ENCODE data around the gene OPN5. TPM values are rescaled to one million over a fixed set of nuclear protein-coding genes. Genes with fewer than 3 reads are reported as not detected.

OPN5 gene
- total RNA-seq, 1 donor from 2014 or later: not detected

DNA sequence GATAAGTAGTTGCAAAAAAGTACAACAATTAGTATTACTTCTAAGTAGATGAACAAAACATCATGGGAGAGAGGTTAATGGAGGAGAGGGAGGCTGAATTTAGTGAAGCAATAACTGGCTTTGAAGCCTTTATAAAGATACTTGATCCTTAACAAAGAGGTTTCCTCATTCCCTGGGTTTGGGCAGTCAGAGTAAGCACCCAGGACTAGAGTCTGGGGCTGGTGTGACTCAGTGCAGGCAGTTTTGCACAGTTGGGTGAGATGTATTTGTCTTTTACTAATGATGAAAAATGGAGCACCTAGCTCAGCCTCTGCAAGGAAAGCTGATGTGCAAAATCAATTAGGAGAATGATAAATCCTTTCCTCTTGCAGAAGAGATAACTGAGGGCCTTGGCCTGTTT lies 11.8 kb upstream of the OPN5 start:
- intact Hi-C loops (cut with DNase I): loop anchor here (10.0 kb wide), 1 partner anchor 145 kb away; no protein-coding TSS in a partner anchor
- no peak overlapping the region for H3K27ac ChIP-seq
- no peaks in the 10 kb centered on the region for H3K36me3 ChIP-seq

DNA sequence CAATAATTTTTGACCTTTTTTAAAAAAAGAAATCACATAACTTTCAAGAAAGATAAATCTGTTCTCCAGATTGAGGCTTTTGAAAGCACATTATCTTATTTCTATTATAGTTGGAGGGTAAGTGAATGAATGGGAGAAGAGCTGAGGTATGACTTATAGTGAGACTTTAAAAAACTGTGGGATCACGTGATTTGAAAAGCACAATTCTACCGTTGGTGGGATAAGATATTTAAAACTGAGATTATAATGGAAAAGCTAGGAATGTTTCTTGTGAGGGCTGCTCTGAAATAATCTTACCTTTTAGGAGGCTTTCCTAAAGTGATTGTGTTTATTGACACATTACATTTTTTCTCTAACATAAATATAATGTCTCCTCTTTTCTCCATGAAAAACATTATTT lies 9.5 kb upstream of the OPN5 start:
- TF ChIP-seq POLR2A (IDR thresholded peaks at IDR 0.05) (no peak), CTCF (IDR thresholded peaks at IDR 0.05) (no peak), POLR2AphosphoS5 (IDR thresholded peaks at IDR 0.05; ENCODE audit: insufficient read depth in 1 of 2, low read depth in 1 of 2) (no peak)
- Histone ChIP-seq H3K36me3 (no peaks in the 10 kb centered on the region), H3K27me3 (no peaks in the 10 kb centered on the region), H3K9me3 (no peaks in the 10 kb centered on the region), H3K4me3 (no peak overlapping the region), H3K4me1 (no peaks in the 10 kb centered on the region), H3K27ac (no peak overlapping the region)
- no peak for DNase-seq (ENCODE audit: extremely low spot score in 2 of 2)
- intact Hi-C loops (cut with DNase I): loop anchor here (10.0 kb wide), 1 partner anchor 148 kb away; no protein-coding TSS in a partner anchor

More for the DNA sequence above, 11.8 kb upstream of the OPN5 start:
- no peak overlapping the region for H3K4me3 ChIP-seq
- H3K27me3 ChIP-seq: no peaks in the 10 kb centered on the region
- DNase-seq (ENCODE audit: extremely low spot score in 2 of 2): no peak
- no peaks in the 10 kb centered on the region for H3K9me3 ChIP-seq
- TF ChIP-seq CTCF (IDR thresholded peaks at IDR 0.05) (no peak), POLR2AphosphoS5 (IDR thresholded peaks at IDR 0.05; ENCODE audit: insufficient read depth in 1 of 2, low read depth in 1 of 2) (no peak), POLR2A (IDR thresholded peaks at IDR 0.05) (no peak)
- no peaks in the 10 kb centered on the region for H3K4me1 ChIP-seq

GRCh38 chr6:47773005-47773404 lies 8.8 kb upstream of the OPN5 start:
- TF ChIP-seq CTCF (IDR thresholded peaks at IDR 0.05): no peak
- no peak for TF ChIP-seq POLR2A (IDR thresholded peaks at IDR 0.05)
- no peak for TF ChIP-seq POLR2AphosphoS5 (IDR thresholded peaks at IDR 0.05; ENCODE audit: insufficient read depth in 1 of 2, low read depth in 1 of 2)
- Histone ChIP-seq H3K4me3 (no peak overlapping the region), H3K36me3 (no peaks in the 10 kb centered on the region), H3K4me1 (no peaks in the 10 kb centered on the region), H3K27me3 (no peaks in the 10 kb centered on the region), H3K9me3 (no peaks in the 10 kb centered on the region), H3K27ac (no peak overlapping the region)
- no peak for DNase-seq (ENCODE audit: extremely low spot score in 2 of 2)
- intact Hi-C loops (cut with DNase I): loop anchor here (10.0 kb wide), 1 partner anchor 148 kb away; no protein-coding TSS in a partner anchor

DNA sequence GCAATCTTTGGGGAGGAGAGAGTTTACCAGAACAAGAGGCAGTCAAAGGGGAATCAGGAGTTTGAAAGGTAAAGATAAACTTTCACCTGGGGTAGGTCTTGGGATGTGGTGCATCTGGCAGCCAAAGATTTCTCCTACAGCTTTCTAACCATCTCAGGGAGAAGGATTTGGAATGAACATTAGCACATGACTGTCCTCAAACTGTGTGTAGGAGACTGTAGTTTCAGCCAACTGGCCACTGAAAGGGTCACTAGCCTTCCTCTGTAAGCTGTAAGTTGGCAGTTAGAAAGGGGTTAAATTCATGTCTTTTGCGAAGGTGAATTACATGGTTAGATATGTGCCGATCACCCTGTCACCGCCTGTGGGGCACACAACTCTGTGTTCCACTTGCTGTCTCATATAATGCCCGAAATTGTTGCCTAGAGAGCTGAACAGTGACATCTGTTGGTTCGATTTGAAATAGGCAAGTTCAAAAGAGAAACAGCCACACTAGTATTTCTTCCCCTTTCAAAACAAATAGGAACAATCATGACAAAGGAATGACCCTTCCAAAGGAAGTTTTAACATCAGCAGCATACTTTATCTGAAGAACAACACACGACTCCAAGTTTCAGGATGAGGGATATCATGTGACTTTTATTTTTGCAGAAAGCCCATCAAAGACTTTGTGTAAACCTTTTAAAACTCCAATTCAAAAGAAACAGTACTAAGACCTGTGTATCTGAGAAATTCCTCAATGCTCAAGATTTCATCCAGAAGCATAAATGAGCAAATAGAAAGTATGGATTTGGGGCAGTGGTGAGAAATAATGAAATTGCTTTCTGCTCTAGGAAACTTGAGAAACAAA lies 1.1 kb upstream of the OPN5 start:
- DNase-seq (ENCODE audit: extremely low spot score in 2 of 2): no peak
- peak in 2 of 3 experiments; percentile 48 for TF ChIP-seq CTCF (IDR thresholded peaks at IDR 0.05)
- no peak for TF ChIP-seq POLR2AphosphoS5 (IDR thresholded peaks at IDR 0.05; ENCODE audit: insufficient read depth in 1 of 2, low read depth in 1 of 2)
- TF ChIP-seq POLR2A (IDR thresholded peaks at IDR 0.05): no peak
- no peak overlapping the region for H3K27ac ChIP-seq

GRCh38 chr6:47785182-47785581 lies 3.4 kb downstream of the OPN5 start:
- Histone ChIP-seq H3K4me1 (no peaks in the 10 kb centered on the region), H3K9me3 (no peaks in the 10 kb centered on the region), H3K36me3 (no peaks in the 10 kb centered on the region), H3K27ac (no peak overlapping the region), H3K4me3 (no peak overlapping the region), H3K27me3 (no peaks in the 10 kb centered on the region)
- intact Hi-C loops (cut with DNase I): loop anchor here (10.0 kb wide), 1 partner anchor 380 kb away; no protein-coding TSS in a partner anchor
- TF ChIP-seq POLR2A (IDR thresholded peaks at IDR 0.05): no peak
- TF ChIP-seq POLR2AphosphoS5 (IDR thresholded peaks at IDR 0.05; ENCODE audit: insufficient read depth in 1 of 2, low read depth in 1 of 2): no peak
- no peak for TF ChIP-seq CTCF (IDR thresholded peaks at IDR 0.05)
- no peak for DNase-seq (ENCODE audit: extremely low spot score in 2 of 2)

More for the DNA sequence above, 1.1 kb upstream of the OPN5 start:
- intact Hi-C loops (cut with DNase I): loop anchor here (10.0 kb wide), 1 partner anchor 376 kb away; no protein-coding TSS in a partner anchor
- Histone ChIP-seq H3K9me3 (no peaks in the 10 kb centered on the region), H3K27me3 (no peaks in the 10 kb centered on the region), H3K4me3 (no peak overlapping the region), H3K36me3 (no peaks in the 10 kb centered on the region), H3K4me1 (no peaks in the 10 kb centered on the region)

All from vagina (tissue), 2 donors.